Measurements from ENCODE around the gene CLRN2. TPM values are rescaled to one million over a fixed set of nuclear protein-coding genes. Genes with fewer than 3 reads are reported as not detected.

Gene CLRN2
- total and polyA plus RNA-seq, 3 donors from 2014 or later, result not detected

GRCh38 chr4:17482716-17483115 lies 32.2 kb upstream of the CLRN2 start:
- intact Hi-C loops (cut with DNase I; ENCODE audit: low total_unique reads), result no loop called here
- TF ChIP-seq POLR2A (IDR thresholded peaks at IDR 0.05) (no peak), CTCF (IDR thresholded peaks at IDR 0.05) (no peak)
- Histone ChIP-seq H3K4me1 (no peaks in the 10 kb centered on the region), H3K36me3 (ENCODE audit: low read depth, missing control alignments) (no peaks in the 10 kb centered on the region), H3K9me3 (no peaks in the 10 kb centered on the region), H3K4me3 (no peak overlapping the region), H3K27me3 (no peaks in the 10 kb centered on the region), H3K27ac (no peak overlapping the region)
- 90% methylated on average over 2 of the region's 2 CpGs for WGBS, 2 donors
- no peak for DNase-seq

GRCh38 chr4:17489123-17489522 lies 25.8 kb upstream of the CLRN2 start:
- no peaks in the 10 kb centered on the region for H3K36me3 ChIP-seq (ENCODE audit: low read depth, missing control alignments)
- H3K9me3 ChIP-seq, result no peaks in the 10 kb centered on the region
- H3K27ac ChIP-seq, result no peak overlapping the region
- TF ChIP-seq POLR2A (IDR thresholded peaks at IDR 0.05) (no peak), CTCF (IDR thresholded peaks at IDR 0.05) (no peak)
- no peaks in the 10 kb centered on the region for H3K27me3 ChIP-seq
- no peaks in the 10 kb centered on the region for H3K4me1 ChIP-seq
- no peak for DNase-seq
- 81 to 90% methylated on average over 5 of the region's 5 CpGs for WGBS, 2 donors
- H3K4me3 ChIP-seq, result no peak overlapping the region
- intact Hi-C loops (cut with DNase I; ENCODE audit: low total_unique reads), result no loop called here

- 68 to 76% methylated on average over 8 of the region's 8 CpGs for WGBS, 2 donors
- intact Hi-C loops (cut with DNase I; ENCODE audit: low total_unique reads), result no loop called here
- Histone ChIP-seq H3K27ac (no peak overlapping the region), H3K9me3 (no peaks in the 10 kb centered on the region), H3K27me3 (no peaks in the 10 kb centered on the region), H3K4me1 (no peaks in the 10 kb centered on the region), H3K36me3 (ENCODE audit: low read depth, missing control alignments) (no peaks in the 10 kb centered on the region), H3K4me3 (no peak overlapping the region)
- no peak for DNase-seq
- TF ChIP-seq POLR2A (IDR thresholded peaks at IDR 0.05), result no peak
- TF ChIP-seq CTCF (IDR thresholded peaks at IDR 0.05), result no peak
These were observed 25.2 kb upstream of the CLRN2 start for GRCh38 chr4:17489721-17490120.

GRCh38 chr4:17490575-17491059 lies 24.3 kb upstream of the CLRN2 start:
- 89 to 94% methylated on average over 5 to 6 of the region's 6 CpGs for WGBS, 2 donors
- Histone ChIP-seq H3K27ac (no peak overlapping the region), H3K27me3 (no peaks in the 10 kb centered on the region), H3K4me3 (no peak overlapping the region), H3K4me1 (no peaks in the 10 kb centered on the region), H3K9me3 (no peaks in the 10 kb centered on the region), H3K36me3 (ENCODE audit: low read depth, missing control alignments) (no peaks in the 10 kb centered on the region)
- DNase-seq, result no peak
- intact Hi-C loops (cut with DNase I; ENCODE audit: low total_unique reads), result no loop called here
- TF ChIP-seq CTCF (IDR thresholded peaks at IDR 0.05) (no peak), POLR2A (IDR thresholded peaks at IDR 0.05) (no peak)

- TF ChIP-seq CTCF (IDR thresholded peaks at IDR 0.05) (no peak), POLR2A (IDR thresholded peaks at IDR 0.05) (no peak)
- H3K36me3 ChIP-seq (ENCODE audit: low read depth, missing control alignments), result no peaks in the 10 kb centered on the region
These were observed 23.8 kb upstream of the CLRN2 start for GRCh38 chr4:17491196-17491595.

More at GRCh38 chr4:17491196-17491595, 23.8 kb upstream of the CLRN2 start:
- intact Hi-C loops (cut with DNase I; ENCODE audit: low total_unique reads), result no loop called here
- 69 to 74% methylated on average over 3 of the region's 3 CpGs for WGBS, 2 donors
- no peaks in the 10 kb centered on the region for H3K27me3 ChIP-seq
- no peaks in the 10 kb centered on the region for H3K4me1 ChIP-seq
- DNase-seq, result no peak
- H3K27ac ChIP-seq, result no peak overlapping the region
- H3K4me3 ChIP-seq, result no peak overlapping the region
- H3K9me3 ChIP-seq, result no peaks in the 10 kb centered on the region
